HepG2 (cell line): ENCODE data around the gene RRP9. TPM values are rescaled to one million over a fixed set of nuclear protein-coding genes. Genes with fewer than 3 reads are reported as not detected.

Source experiments
- ATAC-seq: fragments of 200-7000 bp; cut with Tn5 transposase; 3 replicates; pipeline ENCODE4 v1.9.1; 2020; ENCODE audit warnings: mild to moderate bottlenecking, moderate library complexity
- BruUV-seq: library from RNA; stranded (reverse); fragments of 400-500 nt; replicated peaks from 2 replicates; lab custom pipeline; 2021; lab: Mats Ljungman, UMichigan
- CTCF ChIA-PET: fragments of 300-600 bp; formaldehyde crosslinking; extraction: SDS; loops from one replicate; lab custom pipeline; 2021; ENCODE audit warnings: low total read pairs, inconsistent platforms, low intra/inter-chr PET ratio; lab: Yijun Ruan, JAX
- POLR2A ChIA-PET: fragments of 350-600 bp; sonication (Branson Sonifier 250); formaldehyde crosslinking; loops from one replicate; lab custom pipeline; 2020; ENCODE audit warnings: antibody characterized with exemption, inconsistent platforms; lab: Yijun Ruan, JAX
- DNase-seq: peaks from one replicate; pipeline ENCODE4 v3.0.0-alpha.2; 2015; ENCODE audit warnings: low spot score
- FAIRE-seq: peaks from 3 replicates; lab custom pipeline; 2011; peaks lifted over from hg19 to GRCh38; lab: Jason Lieb, UNC
- H2AFZ ChIP-seq: one replicate; pipeline ENCODE4 v1.6.1; 2011; ENCODE audit warnings: low read length, inconsistent platforms
- H3K27ac ChIP-seq: fragments of 300-600 bp; 3 replicates; pipeline ENCODE4 v1.8.0; 2011; ENCODE audit warnings: mixed run types, mild to moderate bottlenecking, mixed read lengths, low read length, inconsistent platforms; ENCODE audit not compliant: insufficient read depth; ENCODE audit errors: extremely low read length
- H3K27me3 ChIP-seq, 2 experiments: fragments of 200-600 bp in 1 of 2; 2 replicates in 1 of 2; 3 replicates in 1 of 2; pipeline versions ENCODE4 v1.6.0 to v1.8.0; 2011; ENCODE audit warnings: low read length in 2 of 2, mild to moderate bottlenecking in 2 of 2, moderate library complexity in 2 of 2, inconsistent platforms in 1 of 2; ENCODE audit not compliant: insufficient read depth in 2 of 2, control insufficient read depth in 1 of 2
- H3K36me3 ChIP-seq, 2 experiments: fragments of 200-600 bp in 1 of 2; replicated peaks in 1 of 2; 2 replicates in 1 of 2; 3 replicates in 1 of 2; pipeline versions ENCODE4 v1.5.1 to v1.8.0; 2011; ENCODE audit warnings: low read length in 2 of 2, inconsistent platforms in 1 of 2; ENCODE audit not compliant: insufficient read depth in 2 of 2, control insufficient read depth in 1 of 2
- H3K4me1 ChIP-seq: 2 replicates; pipeline ENCODE4 v1.5.1; 2012; ENCODE audit warnings: low read length, inconsistent platforms; ENCODE audit not compliant: insufficient read depth
- H3K4me2 ChIP-seq: 2 replicates; pipeline ENCODE4 v1.6.0; 2011; ENCODE audit warnings: low read depth, low read length, inconsistent platforms
- H3K4me3 ChIP-seq, 3 experiments: fragments of 200-600 bp in 1 of 3; sonication (generic), shearing (Covaris generic) in 1 of 3; replicated peaks in 1 of 3; 2 replicates each; pipeline ENCODE4 v1.5.1; 2011 to 2016; ENCODE audit warnings: low read length in 3 of 3, inconsistent platforms in 2 of 3, low read depth in 2 of 3, mild to moderate bottlenecking in 2 of 3, control low read depth in 1 of 3, mixed read lengths in 1 of 3; ENCODE audit not compliant: insufficient read depth in 1 of 3
- H3K79me2 ChIP-seq: one replicate; pipeline ENCODE4 v1.6.1; 2011; ENCODE audit warnings: low read length, inconsistent platforms; ENCODE audit not compliant: insufficient read depth
- H3K9ac ChIP-seq: 2 replicates; pipeline ENCODE4 v1.6.0; 2011; ENCODE audit warnings: mild to moderate bottlenecking, low read depth, low read length, inconsistent platforms; ENCODE audit not compliant: insufficient read depth
- H3K9me3 ChIP-seq: 2 replicates; pipeline ENCODE4 v1.5.1; 2012; ENCODE audit warnings: mild to moderate bottlenecking, low read length
- H4K20me1 ChIP-seq: 2 replicates; pipeline ENCODE4 v1.6.0; 2011; ENCODE audit warnings: inconsistent platforms, mild to moderate bottlenecking, low read length, moderate library complexity; ENCODE audit not compliant: insufficient read depth
- MAFF ChIP-seq: IDR thresholded peaks from 2 replicates; pipeline ENCODE4 v1.6.1; 2011; ENCODE audit warnings: low read depth, low read length, improper control_type of control experiment
- MAFG ChIP-seq: sonication (generic); formaldehyde crosslinking; IDR thresholded peaks from 2 replicates; pipeline ENCODE4 v1.5.1; 2020; ENCODE audit warnings: mild to moderate bottlenecking, missing genetic modification reagents
- MAFK ChIP-seq, 2 experiments: IDR thresholded peaks in 1 of 2; conservative IDR thresholded peaks in 1 of 2; 2 replicates each; pipeline ENCODE4 v1.6.1; 2011; ENCODE audit warnings: improper control_type of control experiment in 2 of 2, low read length in 2 of 2
- MEIS2 ChIP-seq: sonication (generic); formaldehyde crosslinking; IDR thresholded peaks from 2 replicates; pipeline ENCODE4 v1.9.0; 2021; ENCODE audit warnings: mild to moderate bottlenecking, missing genetic modification reagents
- NFE2L2 ChIP-seq: fragments of 150-350 bp; IDR thresholded peaks from 2 replicates; pipeline ENCODE4 v1.6.1; 2014; ENCODE audit warnings: low read length
- TARDBP ChIP-seq: sonication (generic); formaldehyde crosslinking; IDR thresholded peaks from 2 replicates; pipeline ENCODE4 v1.8.0; 2022; ENCODE audit warnings: mild to moderate bottlenecking, missing genetic modification reagents
- ZNF160 ChIP-seq: sonication (generic); formaldehyde crosslinking; IDR thresholded peaks from 2 replicates; pipeline ENCODE4 v1.8.0; 2022; ENCODE audit warnings: mild to moderate bottlenecking, inconsistent platforms, missing genetic modification reagents
- ZNF251 ChIP-seq: sonication (generic); formaldehyde crosslinking; IDR thresholded peaks from 2 replicates; pipeline ENCODE4 v1.9.0; 2021; ENCODE audit warnings: mild to moderate bottlenecking, missing genetic modification reagents
- ZNF484 ChIP-seq: sonication (generic); formaldehyde crosslinking; IDR thresholded peaks from 2 replicates; pipeline ENCODE4 v1.5.1; 2020; ENCODE audit warnings: mild to moderate bottlenecking, low read depth, missing genetic modification reagents, borderline replicate concordance
- ZNF546 ChIP-seq: sonication (generic); formaldehyde crosslinking; conservative IDR thresholded peaks from 2 replicates; pipeline ENCODE4 v1.8.1; 2023; ENCODE audit warnings: mild to moderate bottlenecking, missing genetic modification reagents
- WGBS: methylation state at CpG from one replicate; pipeline ENCODE4 v1.1.6; 2017; ENCODE audit warnings: low lambda C conversion rate; 5-methylcytosine and 5-hydroxymethylcytosine counted together
- in situ Hi-C: cut with HindIII; loops from 2 replicates; pipeline ENCODE4 v1.10.0; 2017; ENCODE audit warnings: low pct_unique_long_range_greater_than_20kb; ENCODE audit not compliant: extremely low pct_ligation_motif_present
- intact Hi-C: fragments of 100-400 bp; cut with micrococcal nuclease; formaldehyde crosslinking; loops from one replicate; pipeline ENCODE4 v1.10.0; 2022; ENCODE audit not compliant: unreplicated experiment
- polyA plus RNA-seq, 8 experiments: library from polyadenylated mRNA; depleted of rRNA in 3 of 8; stranded (reverse) in 7 of 8; unstranded in 1 of 8; fragments of >200 nt; fragmentation: Illumina TruSeq in 4 of 8; extraction: Trizol in 4 of 8; gene quantifications; 2 replicates each; pipeline versions ENCODE4 v1.2.1 to v1.2.3, GENCODE V29; 2011 to 2016; ENCODE audit warnings: low read depth in 4 of 8, missing spikeins in 1 of 8, mixed read lengths in 1 of 8; ENCODE audit not compliant: insufficient read depth in 1 of 8
- total RNA-seq, 5 experiments: library from RNA; depleted of rRNA; stranded (reverse); fragments of >200 nt; fragmentation: Illumina TruSeq; extraction: Trizol; gene quantifications; 2 replicates each; pipeline ENCODE4 v1.2.3, GENCODE V29; 2016; ENCODE audit warnings: low read depth in 1 of 5
- TF ChIP-seq, protein P1 (sequence below), 2 experiments: sonication (generic) in 1 of 2; formaldehyde crosslinking in 1 of 2; IDR thresholded peaks; 2 replicates each; pipeline versions ENCODE4 v1.4.0 to v1.6.1; 2018 to 2020; ENCODE audit warnings: missing genetic modification reagents in 2 of 2, borderline replicate concordance in 1 of 2, low read depth in 1 of 2, mild to moderate bottlenecking in 1 of 2, missing biosample characterization in 1 of 2
- TF ChIP-seq, protein P2 (sequence below): sonication (generic); formaldehyde crosslinking; IDR thresholded peaks from 2 replicates; pipeline ENCODE4 v1.5.0; 2020; ENCODE audit warnings: mild to moderate bottlenecking, missing genetic modification reagents, borderline replicate concordance

Gene RRP9
- total and polyA plus RNA-seq, 2 of the 13 experiments (the other 11 are each of a cell fraction or from before 2014, with no cell fraction given), result 14.8 to 44.0 TPM

DNA sequence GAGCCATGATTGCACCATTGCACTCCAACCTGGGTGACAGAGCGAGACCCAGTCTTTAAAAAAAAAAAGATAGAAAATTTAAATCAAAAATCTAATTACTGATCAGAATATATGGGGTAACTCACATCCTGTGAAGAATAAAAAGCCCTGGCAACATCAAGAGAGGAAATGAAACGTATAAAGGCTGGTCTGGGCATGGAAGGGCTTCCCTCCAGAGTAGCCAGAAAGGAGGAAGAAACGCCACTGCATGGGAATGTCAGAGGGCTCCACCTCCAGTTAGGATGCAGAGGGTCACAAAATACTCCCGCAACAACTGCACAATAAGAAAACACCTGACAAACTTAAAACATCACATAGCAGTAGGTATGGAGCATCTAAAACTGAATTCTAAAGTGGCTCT, 33.7 kb downstream of the RRP9 start (continued):
- TF ChIP-seq, protein P1, sequence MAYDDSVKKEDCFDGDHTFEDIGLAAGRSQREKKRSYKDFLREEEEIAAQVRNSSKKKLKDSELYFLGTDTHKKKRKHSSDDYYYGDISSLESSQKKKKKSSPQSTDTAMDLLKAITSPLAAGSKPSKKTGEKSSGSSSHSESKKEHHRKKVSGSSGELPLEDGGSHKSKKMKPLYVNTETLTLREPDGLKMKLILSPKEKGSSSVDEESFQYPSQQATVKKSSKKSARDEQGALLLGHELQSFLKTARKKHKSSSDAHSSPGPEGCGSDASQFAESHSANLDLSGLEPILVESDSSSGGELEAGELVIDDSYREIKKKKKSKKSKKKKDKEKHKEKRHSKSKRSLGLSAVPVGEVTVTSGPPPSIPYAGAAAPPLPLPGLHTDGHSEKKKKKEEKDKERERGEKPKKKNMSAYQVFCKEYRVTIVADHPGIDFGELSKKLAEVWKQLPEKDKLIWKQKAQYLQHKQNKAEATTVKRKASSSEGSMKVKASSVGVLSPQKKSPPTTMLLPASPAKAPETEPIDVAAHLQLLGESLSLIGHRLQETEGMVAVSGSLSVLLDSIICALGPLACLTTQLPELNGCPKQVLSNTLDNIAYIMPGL (CRISPR knock-in tag; IDR thresholded peaks at IDR 0.05; ENCODE audit: borderline replicate concordance in 1 of 2, low read depth in 1 of 2), result no peak
- TF ChIP-seq ZNF160 (CRISPR knock-in tag) (no peak), ZNF546 (CRISPR knock-in tag) (no peak)

DNA sequence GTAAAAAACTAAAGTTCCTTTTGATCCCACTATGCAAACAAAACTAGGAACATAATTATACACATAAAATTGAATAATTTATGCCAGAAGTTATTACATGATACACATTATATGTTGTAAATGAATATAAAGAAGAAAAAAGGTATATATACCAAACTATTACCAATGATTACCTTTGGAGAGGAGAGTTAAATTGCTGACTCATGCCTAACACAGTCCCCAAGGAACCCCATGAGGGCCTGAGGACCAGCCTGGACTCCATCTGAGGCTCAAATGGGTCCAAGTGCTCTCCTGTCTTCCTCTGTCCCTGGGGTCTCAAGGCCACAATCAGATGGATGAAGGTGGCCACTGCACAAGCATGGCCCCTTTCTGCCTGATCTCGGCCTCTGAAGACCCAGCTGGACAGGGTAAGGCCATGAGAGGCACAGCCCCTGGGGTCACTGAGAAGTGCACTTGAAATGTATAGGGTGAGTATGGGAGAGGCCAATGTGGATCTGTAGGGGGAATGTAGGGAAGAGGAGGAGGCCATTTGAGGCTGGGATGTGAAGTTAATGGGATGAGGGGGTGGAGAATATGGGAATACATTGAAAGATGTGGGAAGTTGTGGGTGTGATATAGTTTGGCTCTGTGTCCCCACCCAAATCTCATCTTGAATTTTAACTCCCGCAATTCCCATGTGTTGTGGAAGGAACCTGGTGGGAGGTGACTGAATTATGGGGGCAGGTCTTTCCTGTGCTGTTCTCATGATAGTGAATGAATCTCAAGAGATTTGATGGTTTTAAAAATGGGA, 37.5 kb downstream of the RRP9 start:
- ChIA-PET POLR2A (no interaction called here), CTCF (no interaction called here)
- no peak overlapping the region for H2AFZ ChIP-seq
- in situ Hi-C loops (no loop called here), intact Hi-C loops (no loop called here)
- H3K9ac ChIP-seq, result no peak overlapping the region
- no peaks in the 10 kb centered on the region for H3K36me3 ChIP-seq
- H3K4me3 ChIP-seq, result no peak overlapping the region
- no peak for TF ChIP-seq ZNF484 (CRISPR knock-in tag)
- no peak for TF ChIP-seq ZNF251
- no peak for TF ChIP-seq MAFG (CRISPR knock-in tag)
- TF ChIP-seq MEIS2, result no peak
- TF ChIP-seq, protein P2, sequence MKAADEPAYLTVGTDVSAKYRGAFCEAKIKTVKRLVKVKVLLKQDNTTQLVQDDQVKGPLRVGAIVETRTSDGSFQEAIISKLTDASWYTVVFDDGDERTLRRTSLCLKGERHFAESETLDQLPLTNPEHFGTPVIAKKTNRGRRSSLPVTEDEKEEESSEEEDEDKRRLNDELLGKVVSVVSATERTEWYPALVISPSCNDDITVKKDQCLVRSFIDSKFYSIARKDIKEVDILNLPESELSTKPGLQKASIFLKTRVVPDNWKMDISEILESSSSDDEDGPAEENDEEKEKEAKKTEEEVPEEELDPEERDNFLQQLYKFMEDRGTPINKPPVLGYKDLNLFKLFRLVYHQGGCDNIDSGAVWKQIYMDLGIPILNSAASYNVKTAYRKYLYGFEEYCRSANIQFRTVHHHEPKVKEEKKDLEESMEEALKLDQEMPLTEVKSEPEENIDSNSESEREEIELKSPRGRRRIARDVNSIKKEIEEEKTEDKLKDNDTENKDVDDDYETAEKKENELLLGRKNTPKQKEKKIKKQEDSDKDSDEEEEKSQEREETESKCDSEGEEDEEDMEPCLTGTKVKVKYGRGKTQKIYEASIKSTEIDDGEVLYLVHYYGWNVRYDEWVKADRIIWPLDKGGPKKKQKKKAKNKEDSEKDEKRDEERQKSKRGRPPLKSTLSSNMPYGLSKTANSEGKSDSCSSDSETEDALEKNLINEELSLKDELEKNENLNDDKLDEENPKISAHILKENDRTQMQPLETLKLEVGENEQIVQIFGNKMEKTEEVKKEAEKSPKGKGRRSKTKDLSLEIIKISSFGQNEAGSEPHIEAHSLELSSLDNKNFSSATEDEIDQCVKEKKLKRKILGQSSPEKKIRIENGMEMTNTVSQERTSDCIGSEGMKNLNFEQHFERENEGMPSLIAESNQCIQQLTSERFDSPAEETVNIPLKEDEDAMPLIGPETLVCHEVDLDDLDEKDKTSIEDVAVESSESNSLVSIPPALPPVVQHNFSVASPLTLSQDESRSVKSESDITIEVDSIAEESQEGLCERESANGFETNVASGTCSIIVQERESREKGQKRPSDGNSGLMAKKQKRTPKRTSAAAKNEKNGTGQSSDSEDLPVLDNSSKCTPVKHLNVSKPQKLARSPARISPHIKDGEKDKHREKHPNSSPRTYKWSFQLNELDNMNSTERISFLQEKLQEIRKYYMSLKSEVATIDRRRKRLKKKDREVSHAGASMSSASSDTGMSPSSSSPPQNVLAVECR (CRISPR knock-in tag), result no peak
- no peak for TF ChIP-seq TARDBP
- TF ChIP-seq MAFK (conservative IDR thresholded peaks at IDR 0.05 in 1 of 2, IDR thresholded peaks at IDR 0.05 in 1 of 2; ENCODE audit: low read length in 2 of 2), result peak; percentile 76 to 88
- TF ChIP-seq NFE2L2, result peak; percentile 67
- peak; percentile 79 for TF ChIP-seq MAFF
- no peaks in the 10 kb centered on the region for H3K4me1 ChIP-seq
- H3K27me3 ChIP-seq, result peaks cover 0 to 4% of the 10 kb centered on the region in 2 experiments; a peak in 1 of 5 replicates
- peaks cover 5% of the 10 kb centered on the region; the same call in 1 of the 2 replicates for H3K9me3 ChIP-seq
- no peak overlapping the region for H3K27ac ChIP-seq
- no peaks in the 10 kb centered on the region for H3K79me2 ChIP-seq
- no peak for FAIRE-seq
- no peak for DNase-seq
- WGBS, result 21% methylated on average over 2 of the region's 2 CpGs
- no peaks in the 10 kb centered on the region for H4K20me1 ChIP-seq
- BruUV-seq, result no TSS peak
- no peak overlapping the region for H3K4me2 ChIP-seq
- no peak for ATAC-seq
